GM19239 (cell line): ENCODE data around the gene CMTM6.
"Not testable (repeated sequence)": the region's sequence is repeated elsewhere in the genome, so short reads cannot be mapped to it uniquely, and the experiment has no call there.

Experiments
- DNase-seq: peaks from one replicate; pipeline ENCODE4 v3.0.0; 2011; ENCODE audit warnings: low spot score; ENCODE audit not compliant: insufficient read length
- FAIRE-seq: peaks from 2 replicates; lab custom pipeline; 2011; peaks lifted over from hg19 to GRCh38; lab: Jason Lieb, UNC

CMTM6 gene

GRCh38 chr3:32500880-32501782 is 1.5 kb downstream of the CMTM6 start:
- no peak for DNase-seq
- FAIRE-seq = peak; percentile 23

GRCh38 chr3:32500231-32500630 is 2.4 kb downstream of the CMTM6 start:
- FAIRE-seq = no peak
- DNase-seq = no peak

- DNase-seq (no peak), FAIRE-seq (no peak)
These were observed 3.1 kb downstream of the CMTM6 start for GRCh38 chr3:32499585-32499984.

DNA sequence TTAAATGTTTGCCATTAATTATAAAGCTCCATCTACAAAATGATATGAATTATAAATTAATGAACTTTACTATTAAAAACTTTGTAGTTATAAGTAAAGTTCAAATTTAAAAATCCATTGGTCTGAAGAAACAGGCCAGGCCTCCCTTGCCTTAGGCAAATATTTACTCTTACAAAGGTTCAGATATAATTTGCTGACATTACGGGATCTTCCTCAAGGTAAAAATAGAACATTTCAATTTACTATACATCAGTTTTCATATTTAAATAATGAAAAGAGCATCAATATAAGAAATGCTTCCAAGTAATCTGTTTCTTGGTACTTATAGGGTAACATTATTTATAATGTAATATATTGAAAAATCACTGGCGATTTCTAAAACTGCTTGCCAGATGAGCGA is 3.7 kb downstream of the CMTM6 start:
- FAIRE-seq (no peak), DNase-seq (no peak)

GRCh38 chr3:32498252-32498651 is 4.4 kb downstream of the CMTM6 start:
- no peak for FAIRE-seq
- DNase-seq = no peak

- FAIRE-seq (no peak), DNase-seq (no peak)
These were observed 7.0 kb downstream of the CMTM6 start for GRCh38 chr3:32495609-32496008.

- FAIRE-seq = no peak
These were observed 7.6 kb downstream of the CMTM6 start for GRCh38 chr3:32495085-32495484.

GRCh38 chr3:32493437-32494414 is 8.9 kb downstream of the CMTM6 start:
- DNase-seq (no peak), FAIRE-seq (peak; percentile 77)

More at GRCh38 chr3:32495085-32495484, 7.6 kb downstream of the CMTM6 start:
- DNase-seq = no peak

- FAIRE-seq (no peak), DNase-seq (no peak)
These were observed 9.8 kb downstream of the CMTM6 start for GRCh38 chr3:32492684-32493436.

DNA sequence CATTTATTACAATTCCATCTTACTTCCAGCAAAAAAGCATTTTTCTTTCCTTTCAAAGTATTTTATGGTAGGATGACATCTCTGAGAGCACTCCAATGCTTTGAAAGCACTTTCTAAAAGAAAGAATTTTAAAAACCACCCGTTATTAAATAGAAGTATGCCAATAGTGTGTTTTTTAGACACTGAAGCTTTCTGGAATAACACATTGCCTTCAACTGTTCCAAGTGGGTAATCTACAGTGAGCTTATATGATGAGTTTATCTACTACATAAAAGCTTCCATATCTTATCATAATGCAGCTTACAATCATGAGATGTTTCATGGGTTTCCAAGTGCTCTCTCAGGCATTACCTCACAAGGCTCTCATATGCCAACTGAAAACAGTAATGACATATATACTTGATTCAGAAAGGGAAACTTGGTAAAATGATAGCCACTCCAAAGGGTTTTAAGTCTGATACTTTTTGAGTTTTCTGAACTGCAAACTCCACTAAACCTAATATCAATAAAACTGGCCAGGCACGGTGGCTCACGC is 14.1 kb downstream of the CMTM6 start:
- FAIRE-seq (no peak), DNase-seq (no peak)

DNA sequence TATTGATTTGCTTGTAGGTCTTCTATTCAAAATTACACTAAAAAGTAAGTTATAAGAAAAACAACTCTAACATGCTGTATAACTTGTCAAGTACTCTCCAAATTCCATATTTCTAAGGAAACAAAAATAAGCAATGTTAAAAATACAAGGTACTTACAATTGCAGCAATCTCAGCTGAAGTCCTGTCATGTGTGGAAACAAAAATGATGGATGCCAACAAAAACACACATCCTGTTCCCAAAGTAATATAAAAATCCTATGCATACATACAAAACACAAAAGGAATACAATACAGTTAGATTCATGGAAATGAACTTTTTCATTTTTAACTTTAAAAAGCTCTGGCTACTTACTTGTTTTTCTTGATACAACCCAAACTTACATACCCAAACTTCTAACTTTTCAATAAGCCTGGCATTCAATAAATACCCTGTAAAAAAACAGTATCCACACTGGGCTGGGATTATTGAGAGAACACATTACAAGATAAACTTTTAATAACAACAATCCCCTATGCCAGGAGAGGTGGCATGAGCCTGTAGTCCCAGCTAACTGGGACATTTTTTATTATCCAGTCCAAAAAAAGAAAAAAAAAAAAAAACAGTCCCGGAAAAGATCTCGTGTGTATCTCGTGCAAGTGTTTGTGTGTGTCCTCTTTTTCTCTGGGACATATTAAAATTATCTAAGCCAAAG is 14.7 kb downstream of the CMTM6 start:
- FAIRE-seq (no peak), DNase-seq (no peak)

DNA sequence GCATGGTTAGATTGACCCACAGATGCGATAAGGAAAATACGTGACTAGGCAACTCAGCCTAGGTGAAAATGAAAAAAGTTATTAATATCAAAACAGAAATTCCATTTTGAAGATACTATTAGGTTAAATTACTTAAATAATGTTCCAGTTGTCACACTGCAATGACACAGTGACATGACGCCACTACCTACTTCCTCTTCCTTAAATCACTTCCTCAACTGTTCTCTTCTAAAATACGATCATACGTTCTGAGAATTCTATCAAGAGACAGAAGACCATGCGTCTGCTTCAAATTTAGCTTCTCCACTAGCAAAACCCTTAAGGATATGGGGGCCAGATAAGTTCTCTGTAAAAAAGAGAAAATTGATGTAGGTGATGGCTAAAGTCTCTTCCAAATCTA is 18.2 kb downstream of the CMTM6 start:
- peak; percentile 49 for FAIRE-seq
- no peak for DNase-seq

DNA sequence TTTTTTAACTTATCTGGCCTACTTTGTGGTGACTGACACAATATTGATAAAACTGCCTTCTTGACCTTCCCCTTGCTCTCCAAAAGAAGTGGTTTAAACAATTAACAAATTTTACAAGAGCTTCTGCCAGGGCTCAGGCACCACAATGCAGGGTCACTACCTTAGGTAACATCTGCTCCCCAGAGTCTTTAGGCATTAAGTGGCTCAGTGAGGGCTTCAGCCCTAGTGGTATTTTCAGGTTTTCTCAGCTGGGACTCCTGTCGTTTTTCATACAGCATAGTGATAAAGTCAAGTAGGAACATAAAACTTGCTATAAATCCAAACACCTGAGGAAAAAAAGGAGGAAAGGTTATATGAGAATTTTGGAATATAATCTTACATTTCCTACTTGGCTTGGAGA is 18.9 kb downstream of the CMTM6 start:
- DNase-seq (no peak), FAIRE-seq (no peak)

DNA sequence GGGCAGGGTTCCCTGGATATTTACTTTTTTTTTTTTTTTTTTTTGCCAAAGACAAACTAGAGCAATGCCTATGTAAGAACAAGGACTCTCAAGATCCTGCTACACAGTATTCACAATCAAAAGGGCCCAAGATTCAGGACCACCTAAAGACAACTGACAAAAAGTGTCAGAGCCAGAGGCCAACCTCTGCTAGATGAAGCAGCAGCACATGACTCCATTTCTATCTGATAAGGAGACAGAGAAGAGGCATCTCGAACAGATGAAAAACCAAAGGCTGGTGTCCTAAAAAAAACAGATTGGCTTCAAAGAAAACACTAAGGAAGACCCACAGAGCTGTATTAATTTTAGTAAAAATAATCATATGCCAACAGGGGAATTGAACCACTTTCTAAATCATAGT is 20.0 kb downstream of the CMTM6 start:
- DNase-seq (no peak), FAIRE-seq (no peak)

DNA sequence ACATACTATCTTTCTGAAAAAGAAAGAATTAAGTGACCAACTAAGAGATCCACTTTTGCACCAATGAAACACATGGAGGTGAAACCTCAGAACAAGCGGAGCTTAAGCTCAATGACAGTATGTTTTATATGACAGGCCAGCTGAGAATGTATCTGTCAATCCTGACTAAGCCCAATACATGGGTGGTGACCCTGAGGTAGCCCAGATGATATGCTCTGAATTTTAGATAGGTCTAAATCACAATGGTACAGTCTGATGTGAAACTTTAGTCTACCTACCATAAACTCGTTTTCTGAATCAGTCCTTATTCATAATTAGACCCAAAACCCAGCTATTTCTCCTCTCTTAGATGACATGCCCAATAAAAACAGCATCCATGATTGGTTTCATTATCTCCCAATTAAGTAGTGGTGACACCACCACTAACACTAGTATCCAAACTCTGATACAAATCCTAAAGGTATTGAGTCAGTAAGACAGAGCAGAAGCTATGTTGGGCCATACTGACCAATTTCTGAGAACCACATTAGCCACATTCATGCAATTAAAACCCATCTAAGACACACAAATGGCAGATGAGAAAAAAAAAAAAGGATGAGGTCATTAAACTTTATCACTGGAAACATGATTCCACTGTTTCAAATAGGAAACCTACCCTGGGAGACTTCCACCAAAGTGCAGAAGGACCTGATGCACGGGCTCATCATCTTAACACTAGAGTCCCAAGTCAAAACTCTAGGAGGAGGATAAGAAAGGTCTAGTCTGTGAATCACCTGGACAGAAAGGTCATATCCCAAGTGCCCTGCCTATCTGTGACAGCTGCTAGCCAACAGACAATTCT is 20.6 kb downstream of the CMTM6 start:
- no peak for DNase-seq
- FAIRE-seq = no peak

- DNase-seq = no peak
- peak; percentile 52 for FAIRE-seq
These were observed 22.0 kb downstream of the CMTM6 start for GRCh38 chr3:32480604-32481003.

DNA sequence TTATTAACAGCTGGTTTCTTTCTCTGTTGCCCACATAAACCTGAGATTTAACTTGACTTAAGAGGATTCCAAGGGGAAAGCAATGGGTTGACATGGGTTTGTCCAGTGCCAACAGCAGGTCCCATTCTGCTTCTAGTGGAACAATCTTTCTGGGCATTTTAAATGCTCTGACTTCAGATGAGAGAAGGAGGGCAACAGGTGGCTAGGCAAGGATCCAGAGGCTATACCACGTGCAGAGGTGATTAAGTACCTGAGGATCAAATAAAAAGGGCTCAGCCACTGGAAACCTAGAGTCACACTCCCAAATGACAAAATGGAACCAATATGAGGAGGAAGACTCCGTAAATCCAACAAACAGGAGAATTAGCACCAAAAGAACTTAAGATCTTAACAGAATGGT is 28.5 kb downstream of the CMTM6 start:
- FAIRE-seq = no peak
- no peak for DNase-seq

- not testable (repeated sequence) for FAIRE-seq, DNase-seq
These were observed 30.5 kb downstream of the CMTM6 start for GRCh38 chr3:32472151-32472550.
